ENCODE measurements around the gene IMMP1L. TPM values are rescaled to one million over a fixed set of nuclear protein-coding genes. Genes with fewer than 3 reads are reported as not detected.

IMMP1L gene
- total and polyA plus RNA-seq, 2 experiments from 2014 or later: 8.8 to 19.9 TPM

DNA sequence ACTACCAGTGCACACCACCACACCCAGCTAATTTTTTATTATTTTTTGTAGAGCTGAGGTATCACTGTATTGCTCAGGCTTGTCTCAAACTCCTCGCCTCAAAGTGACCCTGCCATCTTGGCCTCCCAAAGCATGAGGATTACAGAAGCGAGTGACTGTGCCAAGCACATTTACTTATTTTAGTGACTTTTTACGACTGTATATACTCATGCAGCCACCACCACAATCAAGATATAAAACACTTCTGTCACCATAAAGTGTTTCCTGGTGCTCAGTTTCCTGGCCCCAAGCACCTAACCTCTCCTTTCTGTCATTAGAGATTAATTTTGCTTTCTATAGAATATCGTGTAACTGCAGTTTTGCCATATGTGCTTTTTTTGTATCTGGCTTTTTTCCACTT is 26.1 kb upstream of the IMMP1L start:
- Histone ChIP-seq H3F3A (ENCODE audit: insufficient read depth) (no peaks in the 10 kb centered on the region), H3K27ac (no peak overlapping the region), H3K9me2 (ENCODE audit: insufficient read depth) (no peaks in the 10 kb centered on the region), H3K4me1 (ENCODE audit: insufficient read depth) (no peaks in the 10 kb centered on the region), H3K9ac (no peak overlapping the region), H3K4me3 (no peak overlapping the region), H2AFZ (no peak overlapping the region), H4K20me1 (ENCODE audit: insufficient read depth) (no peaks in the 10 kb centered on the region), H3K4me2 (ENCODE audit: unreplicated experiment) (no peak overlapping the region), H3K79me2 (ENCODE audit: insufficient read depth) (no peaks in the 10 kb centered on the region), H3K9me3 (ENCODE audit: low read depth) (no peaks in the 10 kb centered on the region), H3K36me3 (ENCODE audit: low read depth) (no peaks in the 10 kb centered on the region), H3K27me3 (replicated peaks; ENCODE audit: insufficient read depth) (no peaks in the 10 kb centered on the region)
- WGBS, 2 experiments (ENCODE audit: low coverage in 1 of 2, low lambda C conversion rate in 2 of 2, missing lambda C conversion rate in 2 of 2): 83 to 87% methylated on average over 4 of the region's 4 CpGs
- TF ChIP-seq EZH2 (IDR thresholded peaks at IDR 0.05; ENCODE audit: insufficient read depth, poor library complexity, severe bottlenecking) (no peak), EZH2phosphoT487 (IDR thresholded peaks at IDR 0.05; ENCODE audit: insufficient read depth, low read depth) (no peak)
- in situ Hi-C loops (cut with MboI): no loop called here
- no peak for DNase-seq

DNA sequence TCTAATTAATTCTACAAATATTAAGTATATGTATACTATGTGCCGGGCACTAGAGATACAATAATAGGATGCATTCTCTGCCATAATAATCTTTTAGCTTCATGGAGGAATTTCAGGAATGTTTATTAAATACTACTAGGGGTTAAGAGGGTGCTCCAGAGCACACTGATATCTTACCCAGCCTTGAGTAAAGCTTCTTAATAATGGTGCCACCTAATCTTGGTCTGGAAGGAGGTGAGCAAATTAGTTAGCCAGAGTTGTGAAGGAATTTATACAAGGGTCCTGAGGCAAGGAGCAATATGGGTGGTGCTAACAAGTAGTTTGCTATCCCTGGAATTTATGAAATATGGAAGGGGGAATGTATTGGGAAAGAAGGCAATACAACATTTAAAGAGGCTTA is 21.9 kb upstream of the IMMP1L start:
- Histone ChIP-seq H3K36me3 (ENCODE audit: low read depth) (no peaks in the 10 kb centered on the region), H3K27ac (no peak overlapping the region), H3K79me2 (ENCODE audit: insufficient read depth) (no peaks in the 10 kb centered on the region), H3K4me1 (ENCODE audit: insufficient read depth) (no peaks in the 10 kb centered on the region), H3F3A (ENCODE audit: insufficient read depth) (no peaks in the 10 kb centered on the region), H3K4me3 (no peak overlapping the region), H3K9me2 (ENCODE audit: insufficient read depth) (no peaks in the 10 kb centered on the region), H3K27me3 (replicated peaks; ENCODE audit: insufficient read depth) (no peaks in the 10 kb centered on the region), H3K4me2 (ENCODE audit: unreplicated experiment) (no peak overlapping the region), H2AFZ (no peak overlapping the region), H4K20me1 (ENCODE audit: insufficient read depth) (no peaks in the 10 kb centered on the region), H3K9me3 (ENCODE audit: low read depth) (no peaks in the 10 kb centered on the region), H3K9ac (no peak overlapping the region)
- TF ChIP-seq EZH2 (IDR thresholded peaks at IDR 0.05; ENCODE audit: insufficient read depth, poor library complexity, severe bottlenecking) (no peak), EZH2phosphoT487 (IDR thresholded peaks at IDR 0.05; ENCODE audit: insufficient read depth, low read depth) (no peak)
- in situ Hi-C loops (cut with MboI): no loop called here
- no peak for DNase-seq
- 94 to 100% methylated on average over 1 of the region's 1 CpG for WGBS, 2 experiments (ENCODE audit: low coverage in 1 of 2, low lambda C conversion rate in 2 of 2, missing lambda C conversion rate in 2 of 2)

DNA sequence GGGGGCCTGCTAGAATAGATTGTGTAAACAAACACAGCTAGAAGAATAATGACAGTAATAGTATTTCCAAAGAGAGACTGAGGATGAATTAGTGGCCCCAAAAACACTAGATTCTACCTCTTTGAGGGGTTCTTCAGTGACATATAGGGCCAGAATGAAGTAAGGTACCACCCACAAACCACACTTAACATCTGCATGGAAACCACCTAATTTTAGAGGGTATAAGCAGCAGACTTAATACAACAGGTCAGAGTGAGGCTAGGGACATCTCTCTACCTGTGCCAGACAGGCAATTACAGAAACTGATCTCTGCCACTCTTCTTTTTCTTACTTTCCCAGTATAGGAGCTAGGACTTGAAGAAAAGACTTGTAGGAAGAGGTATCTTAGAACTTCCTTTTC is 20.3 kb upstream of the IMMP1L start:
- Histone ChIP-seq H3K36me3 (ENCODE audit: low read depth) (no peaks in the 10 kb centered on the region), H3K9me3 (ENCODE audit: low read depth) (no peaks in the 10 kb centered on the region), H3K4me2 (ENCODE audit: unreplicated experiment) (no peak overlapping the region), H3F3A (ENCODE audit: insufficient read depth) (no peaks in the 10 kb centered on the region), H3K4me1 (ENCODE audit: insufficient read depth) (no peaks in the 10 kb centered on the region), H3K27me3 (replicated peaks; ENCODE audit: insufficient read depth) (no peaks in the 10 kb centered on the region), H4K20me1 (ENCODE audit: insufficient read depth) (no peaks in the 10 kb centered on the region), H3K27ac (no peak overlapping the region), H3K4me3 (no peak overlapping the region), H3K9me2 (ENCODE audit: insufficient read depth) (no peaks in the 10 kb centered on the region), H3K79me2 (ENCODE audit: insufficient read depth) (no peaks in the 10 kb centered on the region), H2AFZ (no peak overlapping the region), H3K9ac (no peak overlapping the region)
- no peak for DNase-seq
- TF ChIP-seq EZH2phosphoT487 (IDR thresholded peaks at IDR 0.05; ENCODE audit: insufficient read depth, low read depth): no peak
- TF ChIP-seq EZH2 (IDR thresholded peaks at IDR 0.05; ENCODE audit: insufficient read depth, poor library complexity, severe bottlenecking): no peak
- in situ Hi-C loops (cut with MboI): no loop called here

DNA sequence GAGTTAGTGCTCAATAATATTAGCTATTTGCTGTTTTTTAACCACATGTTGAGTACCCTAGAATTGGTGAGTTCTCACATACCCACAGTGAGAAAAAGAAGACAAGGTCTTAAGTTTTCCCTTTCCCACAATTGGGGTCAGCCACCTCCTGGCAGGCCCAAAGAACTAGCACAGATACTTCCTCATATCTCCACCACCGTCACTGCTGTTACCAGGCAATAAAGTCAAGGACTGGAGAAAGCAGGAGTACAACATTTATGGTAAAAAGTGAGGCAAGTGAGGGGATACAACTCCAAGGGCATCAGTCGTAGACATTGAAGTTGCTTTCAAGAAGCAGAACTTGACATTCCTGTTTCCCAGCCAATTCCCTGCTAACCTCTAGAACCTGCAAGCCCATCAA is 19.8 kb upstream of the IMMP1L start:
- no peak overlapping the region for H2AFZ ChIP-seq
- no peaks in the 10 kb centered on the region for H3K36me3 ChIP-seq (ENCODE audit: low read depth)
- 94 to 100% methylated on average over 2 of the region's 2 CpGs for whole genome bisulfite sequencing, 2 experiments (ENCODE audit: low coverage in 1 of 2, low lambda C conversion rate in 2 of 2, missing lambda C conversion rate in 2 of 2)
- H3F3A ChIP-seq (ENCODE audit: insufficient read depth): no peaks in the 10 kb centered on the region
- H3K9ac ChIP-seq: no peak overlapping the region
- no peaks in the 10 kb centered on the region for H3K27me3 ChIP-seq (replicated peaks; ENCODE audit: insufficient read depth)
- H3K4me3 ChIP-seq: no peak overlapping the region
- no peaks in the 10 kb centered on the region for H3K79me2 ChIP-seq (ENCODE audit: insufficient read depth)
- no peaks in the 10 kb centered on the region for H3K9me3 ChIP-seq (ENCODE audit: low read depth)
- TF ChIP-seq EZH2phosphoT487 (IDR thresholded peaks at IDR 0.05; ENCODE audit: insufficient read depth, low read depth): no peak
- TF ChIP-seq EZH2 (IDR thresholded peaks at IDR 0.05; ENCODE audit: insufficient read depth, poor library complexity, severe bottlenecking): no peak
- in situ Hi-C loops (cut with MboI): no loop called here
- no peak for DNase-seq
- H3K27ac ChIP-seq: no peak overlapping the region
- H3K9me2 ChIP-seq (ENCODE audit: insufficient read depth): no peaks in the 10 kb centered on the region
- H3K4me1 ChIP-seq (ENCODE audit: insufficient read depth): no peaks in the 10 kb centered on the region
- H4K20me1 ChIP-seq (ENCODE audit: insufficient read depth): no peaks in the 10 kb centered on the region
- no peak overlapping the region for H3K4me2 ChIP-seq (ENCODE audit: unreplicated experiment)

DNA sequence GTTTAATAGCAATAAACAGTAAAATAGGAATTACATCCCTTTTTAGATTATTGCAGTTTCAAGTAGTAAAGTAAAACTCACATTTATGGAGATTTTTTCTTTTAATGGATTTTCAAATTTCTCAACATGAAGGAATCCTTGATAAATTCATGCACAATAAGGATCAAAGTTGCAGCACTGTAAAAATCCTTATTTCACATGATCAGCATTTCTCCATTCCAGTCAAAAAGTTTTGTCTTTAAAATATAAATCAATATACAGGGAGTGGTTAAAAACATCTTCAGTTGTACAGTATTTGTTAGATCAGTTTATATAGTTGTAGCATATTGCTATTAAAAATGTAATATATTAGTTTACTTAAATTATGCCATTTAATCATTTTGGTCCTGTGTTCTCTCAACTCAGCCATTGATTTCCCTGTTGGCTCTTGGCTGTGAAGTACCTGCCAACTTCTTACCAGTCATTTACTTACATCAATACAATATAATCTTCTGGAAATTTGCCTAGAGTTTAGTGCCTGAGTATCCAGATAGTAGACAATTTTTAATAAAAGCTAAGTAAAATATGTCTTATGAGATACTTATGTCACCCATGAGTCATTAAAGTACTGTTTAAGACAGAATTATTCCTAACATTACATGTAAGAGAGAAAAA is 12.2 kb upstream of the IMMP1L start:
- H3K27me3 ChIP-seq (replicated peaks; ENCODE audit: insufficient read depth): no peaks in the 10 kb centered on the region
- no peaks in the 10 kb centered on the region for H4K20me1 ChIP-seq (ENCODE audit: insufficient read depth)
- no peak overlapping the region for H3K4me3 ChIP-seq
- no peaks in the 10 kb centered on the region for H3K79me2 ChIP-seq (ENCODE audit: insufficient read depth)
- H3K9me3 ChIP-seq (ENCODE audit: low read depth): no peaks in the 10 kb centered on the region
- no peaks in the 10 kb centered on the region for H3K4me1 ChIP-seq (ENCODE audit: insufficient read depth)
- TF ChIP-seq EZH2 (IDR thresholded peaks at IDR 0.05; ENCODE audit: insufficient read depth, poor library complexity, severe bottlenecking) (no peak), EZH2phosphoT487 (IDR thresholded peaks at IDR 0.05; ENCODE audit: insufficient read depth, low read depth) (no peak)
- no peak overlapping the region for H3K4me2 ChIP-seq (ENCODE audit: unreplicated experiment)
- H3F3A ChIP-seq (ENCODE audit: insufficient read depth): no peaks in the 10 kb centered on the region
- H3K36me3 ChIP-seq (ENCODE audit: low read depth): peaks cover 4% of the 10 kb centered on the region; the same call in 1 of the 2 replicates
- no peak overlapping the region for H3K27ac ChIP-seq
- H3K9ac ChIP-seq: no peak overlapping the region
- in situ Hi-C loops (cut with MboI): no loop called here
- H3K9me2 ChIP-seq (ENCODE audit: insufficient read depth): no peaks in the 10 kb centered on the region
- DNase-seq: no peak
- H2AFZ ChIP-seq: no peak overlapping the region
